Brain microvascular endothelial cell (primary cell): ENCODE measurements around the gene PRR36.

Source experiments
- DNase-seq: peaks from one replicate; pipeline ENCODE4 v3.0.0-alpha.2; 2020
- H3K27ac ChIP-seq: fragments of 250-450 bp; sonication (Bioruptor Pico); 2 replicates; pipeline ENCODE4 v1.5.1; 2020; ENCODE audit warnings: mild to moderate bottlenecking, moderate library complexity
- H3K27me3 ChIP-seq: fragments of 250-450 bp; sonication (Bioruptor Pico); replicated peaks from 2 replicates; pipeline ENCODE4 v1.5.1; 2020; ENCODE audit warnings: mild to moderate bottlenecking
- H3K36me3 ChIP-seq: fragments of 250-450 bp; sonication (Bioruptor Pico); replicated peaks from 2 replicates; pipeline ENCODE4 v1.5.1; 2020; ENCODE audit warnings: mild to moderate bottlenecking
- H3K4me3 ChIP-seq: 2 replicates; pipeline ENCODE4 v1.5.1; 2011; ENCODE audit warnings: low read depth, mild to moderate bottlenecking, control low read depth, low read length, moderate library complexity
- in situ Hi-C: cut with HindIII; loops from 2 replicates; pipeline ENCODE4 v1.10.0; 2017; ENCODE audit warnings: low sequenced_read_pairs, low pct_ligation_motif_present
- TF ChIP-seq, protein P1 (sequence below): IDR thresholded peaks from 2 replicates; pipeline ENCODE4 v1.5.1; 2011; ENCODE audit warnings: low read depth, mild to moderate bottlenecking, moderate library complexity, low read length, control low read depth, inconsistent platforms; ENCODE audit errors: missing control alignments

The PRR36 gene

DNA sequence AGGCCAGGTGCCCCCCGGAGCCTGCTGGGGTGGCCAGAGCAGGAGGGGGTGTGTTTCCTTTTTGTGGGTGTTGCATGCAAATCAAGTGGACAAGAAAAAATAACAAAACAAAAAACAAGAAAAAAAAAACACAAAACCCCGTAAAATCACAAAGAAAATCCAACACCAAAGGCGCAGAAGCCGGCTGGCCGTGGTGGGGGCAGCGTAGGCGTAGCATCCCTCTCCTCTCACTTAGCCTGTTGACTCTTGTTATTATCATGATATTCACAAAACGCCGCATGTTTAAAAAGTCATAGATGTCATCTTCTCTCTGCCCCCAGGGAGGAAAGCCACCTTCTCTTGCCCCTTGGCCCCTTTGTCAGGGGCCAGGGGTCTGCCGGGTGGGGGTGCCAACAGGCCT is 39.5 kb upstream of the PRR36 start:
- in situ Hi-C loops: no loop called here
- DNase-seq: no peak
- Histone ChIP-seq H3K27ac (no peak overlapping the region), H3K36me3 (peaks cover 24% of the 10 kb centered on the region), H3K27me3 (peaks cover 14% of the 10 kb centered on the region), H3K4me3 (no peak overlapping the region)
- TF ChIP-seq, protein P1, sequence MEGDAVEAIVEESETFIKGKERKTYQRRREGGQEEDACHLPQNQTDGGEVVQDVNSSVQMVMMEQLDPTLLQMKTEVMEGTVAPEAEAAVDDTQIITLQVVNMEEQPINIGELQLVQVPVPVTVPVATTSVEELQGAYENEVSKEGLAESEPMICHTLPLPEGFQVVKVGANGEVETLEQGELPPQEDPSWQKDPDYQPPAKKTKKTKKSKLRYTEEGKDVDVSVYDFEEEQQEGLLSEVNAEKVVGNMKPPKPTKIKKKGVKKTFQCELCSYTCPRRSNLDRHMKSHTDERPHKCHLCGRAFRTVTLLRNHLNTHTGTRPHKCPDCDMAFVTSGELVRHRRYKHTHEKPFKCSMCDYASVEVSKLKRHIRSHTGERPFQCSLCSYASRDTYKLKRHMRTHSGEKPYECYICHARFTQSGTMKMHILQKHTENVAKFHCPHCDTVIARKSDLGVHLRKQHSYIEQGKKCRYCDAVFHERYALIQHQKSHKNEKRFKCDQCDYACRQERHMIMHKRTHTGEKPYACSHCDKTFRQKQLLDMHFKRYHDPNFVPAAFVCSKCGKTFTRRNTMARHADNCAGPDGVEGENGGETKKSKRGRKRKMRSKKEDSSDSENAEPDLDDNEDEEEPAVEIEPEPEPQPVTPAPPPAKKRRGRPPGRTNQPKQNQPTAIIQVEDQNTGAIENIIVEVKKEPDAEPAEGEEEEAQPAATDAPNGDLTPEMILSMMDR: no peak

DNA sequence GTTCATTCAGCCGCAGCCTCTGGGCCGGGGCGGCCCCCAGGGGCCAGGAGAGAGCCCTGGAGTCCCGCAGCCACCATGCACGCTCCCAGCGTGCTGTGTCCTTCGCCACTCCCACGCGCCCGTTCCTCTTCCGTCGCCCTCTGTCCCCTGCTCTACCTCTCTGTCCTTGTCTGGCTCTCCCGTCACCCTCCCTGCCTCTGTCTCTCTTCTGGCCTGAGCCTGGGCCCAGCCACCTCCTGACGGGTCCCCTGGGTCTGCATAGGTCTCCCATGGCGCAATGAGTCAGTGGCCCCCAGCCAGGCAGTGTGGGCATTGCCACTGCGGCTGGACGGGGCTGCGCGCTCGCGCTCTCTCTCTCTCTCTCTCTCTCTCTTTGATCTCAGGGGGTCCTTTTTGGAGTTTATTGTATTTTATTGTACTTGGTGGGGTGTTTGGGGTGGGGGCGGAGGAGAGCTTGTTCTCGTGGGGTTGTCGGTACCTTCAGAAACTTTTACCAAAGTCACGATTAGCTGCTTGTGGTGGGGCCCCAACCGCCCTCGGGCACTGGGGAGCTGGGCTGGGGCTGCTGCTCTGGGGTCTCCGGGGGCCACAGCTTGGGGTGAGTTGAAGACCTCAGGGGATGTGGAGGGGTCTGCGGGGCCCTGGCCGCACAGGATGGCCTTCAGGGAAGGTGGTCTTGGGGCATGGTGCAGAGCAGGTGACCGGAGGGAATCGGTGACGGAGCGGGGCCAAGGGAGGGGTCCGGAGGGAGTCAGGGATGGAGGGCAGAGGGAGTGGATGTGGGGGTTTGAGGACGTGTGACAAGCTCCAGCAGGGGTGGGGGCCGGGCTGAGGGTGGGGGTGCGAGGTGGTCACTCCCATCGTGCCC is 38.7 kb upstream of the PRR36 start:
- TF ChIP-seq, protein P1: no peak
- in situ Hi-C loops: no loop called here
- H3K4me3 ChIP-seq: no peak overlapping the region

DNA sequence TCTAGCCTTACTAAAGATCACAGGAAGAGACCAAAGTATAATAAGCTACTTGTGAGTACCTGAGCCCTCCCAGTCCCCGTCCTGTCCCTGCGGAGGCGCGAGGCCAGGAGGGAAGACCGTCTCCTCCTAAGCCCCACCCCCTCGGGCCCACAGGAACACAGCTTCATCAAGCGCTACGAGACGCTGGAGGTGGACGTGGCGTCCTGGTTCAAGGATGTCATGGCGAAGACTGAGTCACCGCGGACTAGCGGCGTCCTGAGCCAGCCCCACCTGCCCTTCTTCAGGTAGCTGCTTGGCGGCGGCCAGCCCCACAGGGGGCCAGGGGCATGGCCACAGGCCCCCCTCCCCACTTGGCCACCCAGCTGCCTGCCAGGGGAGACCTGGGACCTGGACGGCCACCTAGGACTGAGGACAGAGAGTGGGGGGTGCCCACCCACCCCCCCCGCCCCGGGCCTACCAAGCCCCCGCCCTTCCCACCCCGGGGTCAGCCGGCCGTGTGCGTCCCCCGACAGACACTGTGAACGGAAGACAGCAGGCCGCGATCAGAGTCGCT is 38.0 kb upstream of the PRR36 start:
- TF ChIP-seq, protein P1: no peak
- no peak overlapping the region for H3K27ac ChIP-seq
- no peak for DNase-seq
- in situ Hi-C loops: no loop called here
- peaks cover 24% of the 10 kb centered on the region for H3K36me3 ChIP-seq
- peaks cover 13% of the 10 kb centered on the region for H3K27me3 ChIP-seq
- H3K4me3 ChIP-seq: no peak overlapping the region

More for the DNA sequence above, 38.7 kb upstream of the PRR36 start:
- Histone ChIP-seq H3K27me3 (peaks cover 14% of the 10 kb centered on the region), H3K36me3 (peaks cover 24% of the 10 kb centered on the region), H3K27ac (no peak overlapping the region)
- DNase-seq: no peak

DNA sequence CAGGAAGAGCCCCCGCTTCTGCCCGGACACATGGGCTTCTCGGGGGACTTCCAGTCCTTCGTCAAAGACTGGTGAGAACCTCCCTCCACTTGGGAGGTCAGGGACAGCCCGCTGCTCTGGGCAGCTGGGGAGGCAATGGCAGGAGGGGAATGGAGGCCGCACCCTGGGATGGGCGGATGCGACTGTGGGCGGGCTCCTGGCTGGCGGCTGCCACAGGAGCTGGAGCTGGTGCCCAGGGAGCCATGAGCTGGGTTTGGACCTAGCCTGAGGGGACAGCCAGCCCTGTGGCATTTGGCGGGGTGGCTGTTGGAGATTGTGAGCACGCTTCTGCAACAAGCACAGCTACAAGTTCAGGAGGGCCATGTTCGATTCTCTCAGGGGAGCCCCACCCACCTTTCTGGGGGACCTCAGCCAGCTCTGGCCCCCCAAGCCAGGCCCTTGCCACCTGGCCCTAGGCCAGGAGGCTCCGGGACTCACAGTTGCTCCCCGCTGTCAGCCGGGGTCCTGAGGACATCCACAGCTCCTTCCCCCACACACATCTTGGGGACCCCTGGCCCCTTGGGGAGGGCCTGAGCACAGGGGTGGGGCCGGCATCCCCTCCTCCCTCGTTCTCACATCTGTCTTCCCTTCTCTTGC is 37.4 kb upstream of the PRR36 start:
- DNase-seq: no peak
- H3K27ac ChIP-seq: no peak overlapping the region
- in situ Hi-C loops: no loop called here
- no peak overlapping the region for H3K4me3 ChIP-seq
- H3K27me3 ChIP-seq: peaks cover 8% of the 10 kb centered on the region
- peaks cover 24% of the 10 kb centered on the region for H3K36me3 ChIP-seq
- TF ChIP-seq, protein P1: no peak

DNA sequence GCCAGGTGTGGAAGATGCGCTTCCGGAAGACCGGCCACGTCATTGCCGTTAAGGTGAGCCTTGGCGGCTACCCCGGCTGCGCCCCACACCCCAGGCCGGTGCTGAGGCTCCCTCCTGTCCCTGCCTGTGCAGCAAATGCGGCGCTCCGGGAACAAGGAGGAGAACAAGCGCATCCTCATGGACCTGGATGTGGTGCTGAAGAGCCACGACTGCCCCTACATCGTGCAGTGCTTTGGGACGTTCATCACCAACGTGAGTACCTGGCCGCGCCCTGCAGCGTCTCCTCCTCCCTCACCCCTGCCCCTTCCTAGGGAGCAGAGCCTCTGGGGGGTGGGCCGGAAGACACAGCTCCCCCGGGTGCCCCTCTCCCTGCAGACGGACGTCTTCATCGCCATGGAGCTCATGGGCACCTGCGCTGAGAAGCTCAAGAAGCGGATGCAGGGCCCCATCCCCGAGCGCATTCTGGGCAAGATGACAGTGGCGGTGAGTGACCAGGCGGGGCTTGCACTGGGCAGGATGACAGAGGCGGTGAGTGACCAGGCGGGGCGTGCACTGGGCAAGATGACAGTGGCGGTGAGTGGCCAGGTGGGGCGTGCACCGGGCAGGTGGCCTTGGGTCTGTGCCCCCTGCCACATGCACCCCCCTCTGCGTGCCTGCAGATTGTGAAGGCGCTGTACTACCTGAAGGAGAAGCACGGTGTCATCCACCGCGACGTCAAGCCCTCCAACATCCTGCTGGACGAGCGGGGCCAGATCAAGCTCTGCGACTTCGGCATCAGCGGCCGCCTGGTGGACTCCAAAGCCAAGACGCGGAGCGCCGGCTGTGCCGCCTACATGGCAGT is 36.4 kb upstream of the PRR36 start:
- peaks cover under 1% of the 10 kb centered on the region for H3K27me3 ChIP-seq
- no peak overlapping the region for H3K27ac ChIP-seq
- in situ Hi-C loops: no loop called here
- TF ChIP-seq, protein P1: no peak
- no peak for DNase-seq
- peaks cover 29% of the 10 kb centered on the region for H3K36me3 ChIP-seq
- H3K4me3 ChIP-seq: no peak overlapping the region
